DOHH2 (cell line): Measurements from ENCODE around the gene NDFIP2.

Experiments
- EZH2phosphoT487 ChIP-seq: fragments of 200-600 bp; sonication (generic); IDR thresholded peaks from 2 replicates; pipeline ENCODE4 v1.6.1; 2017; ENCODE audit warnings: borderline replicate concordance, mild to moderate bottlenecking, antibody characterized with exemption, low read length, moderate library complexity, mixed read lengths
- TF ChIP-seq, protein P1 (sequence below): fragments of 200-600 bp; sonication (generic); IDR thresholded peaks from one replicate; pipeline ENCODE4 v1.5.1; 2014; ENCODE audit warnings: antibody characterized with exemption, mild to moderate bottlenecking, low read depth, low read length; ENCODE audit not compliant: poor library complexity, severe bottlenecking

DNA sequence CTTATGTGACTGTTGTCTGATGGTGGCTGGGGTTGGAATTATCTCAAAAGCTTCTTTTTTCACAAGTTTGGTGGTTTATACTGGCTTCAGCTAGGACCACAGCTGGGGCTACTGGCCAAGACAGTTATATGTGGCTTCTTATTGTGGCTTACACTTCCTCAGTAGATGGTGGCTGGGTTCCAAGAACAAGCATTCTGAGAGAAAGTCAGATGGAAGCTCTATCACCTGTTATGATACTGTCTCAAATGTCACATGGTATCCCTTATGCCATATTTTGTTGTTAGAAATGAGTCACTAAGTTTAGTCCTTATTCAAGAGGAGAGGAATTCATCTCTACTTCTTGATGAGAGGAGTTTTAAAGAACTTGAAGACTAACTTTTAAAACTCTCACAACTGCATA, 41.6 kb downstream of the NDFIP2 start:
- TF ChIP-seq, protein P1, sequence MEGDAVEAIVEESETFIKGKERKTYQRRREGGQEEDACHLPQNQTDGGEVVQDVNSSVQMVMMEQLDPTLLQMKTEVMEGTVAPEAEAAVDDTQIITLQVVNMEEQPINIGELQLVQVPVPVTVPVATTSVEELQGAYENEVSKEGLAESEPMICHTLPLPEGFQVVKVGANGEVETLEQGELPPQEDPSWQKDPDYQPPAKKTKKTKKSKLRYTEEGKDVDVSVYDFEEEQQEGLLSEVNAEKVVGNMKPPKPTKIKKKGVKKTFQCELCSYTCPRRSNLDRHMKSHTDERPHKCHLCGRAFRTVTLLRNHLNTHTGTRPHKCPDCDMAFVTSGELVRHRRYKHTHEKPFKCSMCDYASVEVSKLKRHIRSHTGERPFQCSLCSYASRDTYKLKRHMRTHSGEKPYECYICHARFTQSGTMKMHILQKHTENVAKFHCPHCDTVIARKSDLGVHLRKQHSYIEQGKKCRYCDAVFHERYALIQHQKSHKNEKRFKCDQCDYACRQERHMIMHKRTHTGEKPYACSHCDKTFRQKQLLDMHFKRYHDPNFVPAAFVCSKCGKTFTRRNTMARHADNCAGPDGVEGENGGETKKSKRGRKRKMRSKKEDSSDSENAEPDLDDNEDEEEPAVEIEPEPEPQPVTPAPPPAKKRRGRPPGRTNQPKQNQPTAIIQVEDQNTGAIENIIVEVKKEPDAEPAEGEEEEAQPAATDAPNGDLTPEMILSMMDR: no peak
- TF ChIP-seq EZH2phosphoT487: no peak
